Measurements from ENCODE around the gene RCBTB1.
A peak's percentile ranks its signal among the peaks of the same experiment; 100 is the strongest.

Gene RCBTB1

GRCh38 chr13:49499889-49500660 is 85.3 kb downstream of the RCBTB1 start:
- DNase-seq: no peak

DNA sequence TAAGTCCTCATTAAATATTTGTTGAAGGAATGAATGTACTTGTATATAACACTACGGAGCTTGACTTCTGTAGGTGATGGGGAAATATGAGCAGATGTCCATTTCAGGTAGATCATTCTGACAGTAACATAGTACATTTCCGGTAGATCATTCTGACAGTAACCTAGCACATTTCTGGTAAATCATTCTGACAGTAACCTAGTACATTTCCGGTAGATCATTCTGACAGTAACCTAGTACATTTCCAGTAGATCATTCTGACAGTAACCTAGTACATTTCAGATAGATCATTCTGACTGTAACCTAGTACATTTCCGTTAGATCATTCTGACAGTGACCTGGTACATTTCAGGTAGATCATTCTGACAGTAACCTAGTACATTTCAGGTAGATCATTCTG is 87.2 kb downstream of the RCBTB1 start:
- DNase-seq: no peak

DNA sequence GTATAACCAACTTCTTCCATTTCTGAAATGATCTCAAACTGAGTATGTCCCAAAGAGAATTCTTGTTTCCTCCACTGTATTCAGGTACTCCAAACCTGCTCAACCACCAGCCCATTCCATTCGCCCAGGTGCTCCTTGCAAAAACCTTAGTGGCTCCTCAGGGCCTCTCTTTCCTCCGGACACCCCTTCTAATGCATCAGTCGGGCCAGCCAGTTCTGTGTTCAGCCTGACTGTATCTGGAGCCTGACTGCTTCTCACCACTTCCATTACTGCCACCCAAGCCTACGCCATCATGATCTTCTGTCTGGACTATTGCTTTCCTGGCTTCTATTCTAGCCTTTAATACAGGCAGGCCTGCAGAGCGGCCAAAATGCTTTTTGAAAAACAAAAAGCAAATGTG is 88.1 kb downstream of the RCBTB1 start:
- no peak for DNase-seq

- DNase-seq: peak; percentile 8
Measured at GRCh38 chr13:49496837-49497236, 88.5 kb downstream of the RCBTB1 start.

- peak; percentile 64 for DNase-seq
Measured at GRCh38 chr13:49495783-49496762, 89.3 kb downstream of the RCBTB1 start, which contains the start of gene PHF11. Gene PHF11 (plus strand): TSS chr13:49495953. CDS start chr13:49496002, 49 bp downstream.

DNA sequence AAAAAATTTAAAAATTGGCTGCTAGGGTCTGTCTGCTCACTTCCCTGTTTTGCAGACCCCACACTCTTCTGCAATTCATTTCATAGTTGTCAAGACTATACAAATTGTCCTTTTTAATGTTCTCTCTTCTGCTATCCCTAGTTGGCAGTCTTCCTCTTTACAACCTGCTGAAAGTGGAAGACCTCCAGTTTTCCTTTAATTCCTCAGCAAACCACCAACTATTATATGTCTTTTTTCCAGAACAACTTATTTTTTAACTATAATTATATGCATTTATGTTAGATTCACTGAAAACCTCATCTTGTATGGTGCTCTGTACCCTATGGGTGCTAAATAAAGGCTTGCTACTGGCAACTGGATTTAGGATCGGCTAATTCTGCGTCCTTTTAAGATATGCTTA is 90.7 kb downstream of the RCBTB1 start:
- DNase-seq: no peak

- no peak for DNase-seq
Measured at GRCh38 chr13:49488563-49488962, 96.8 kb downstream of the RCBTB1 start.

All from effector CD8-positive, alpha-beta T cell (primary cell).